Spleen (tissue), 11 donors: ENCODE measurements around the gene CFL1. TPM values are rescaled to one million over a fixed set of nuclear protein-coding genes. Genes with fewer than 3 reads are reported as not detected.

ENCODE experiments used
- DNase-seq: peaks from one replicate; pipeline ENCODE4 v3.0.0-alpha.2; 2020
- H3K27ac ChIP-seq, 8 donors: fragments of 200-600 bp; sonication (generic) in 7 of 8; 1 replicate in 4 of 8; 2 replicates in 4 of 8; pipeline versions ENCODE4 v1.5.0 to v1.8.0; 2016 to 2021; ENCODE audit warnings: inconsistent platforms in 4 of 8, mild to moderate bottlenecking in 4 of 8, moderate library complexity in 1 of 8
- H3K27me3 ChIP-seq, 7 donors: fragments of 200-600 bp; sonication (generic) in 6 of 7; replicated peaks in 1 of 7; 1 replicate in 4 of 7; 2 replicates in 3 of 7; pipeline versions ENCODE4 v1.5.0 to v1.8.0; 2016 to 2021; ENCODE audit warnings: inconsistent platforms in 3 of 7, mild to moderate bottlenecking in 1 of 7
- H3K36me3 ChIP-seq, 6 donors: fragments of 200-600 bp; sonication (generic) in 5 of 6; 1 replicate in 4 of 6; 2 replicates in 2 of 6; pipeline versions ENCODE4 v1.5.0 to v1.8.0; 2016 to 2021; ENCODE audit warnings: inconsistent platforms in 2 of 6
- H3K4me1 ChIP-seq, 6 donors: fragments of 200-600 bp; sonication (generic) in 5 of 6; 1 replicate in 3 of 6; 2 replicates in 3 of 6; pipeline versions ENCODE4 v1.5.0 to v1.8.0; 2016 to 2021; ENCODE audit warnings: inconsistent platforms in 3 of 6
- H3K4me3 ChIP-seq, 8 donors: fragments of 200-600 bp; sonication (generic) in 7 of 8; 1 replicate in 4 of 8; 2 replicates in 4 of 8; pipeline versions ENCODE4 v1.5.0 to v1.8.0; 2016 to 2021; ENCODE audit warnings: inconsistent platforms in 4 of 8, mild to moderate bottlenecking in 4 of 8, moderate library complexity in 2 of 8
- H3K9me3 ChIP-seq, 8 donors: fragments of 200-600 bp; sonication (generic) in 7 of 8; 1 replicate in 4 of 8; 2 replicates in 4 of 8; pipeline versions ENCODE4 v1.5.0 to v1.8.0; 2016 to 2021; ENCODE audit warnings: inconsistent platforms in 4 of 8
- CTCF ChIP-seq, 11 experiments: fragments of 200-600 bp in 7 of 11; fragments of 450-650 bp in 4 of 11; sonication (generic) in 4 of 11; IDR thresholded peaks in 8 of 11; conservative IDR thresholded peaks in 3 of 11; 1 replicate in 7 of 11; 2 replicates in 4 of 11; pipeline versions ENCODE4 v1.4.0 to v1.8.0; 2016 to 2021; ENCODE audit warnings: antibody characterized with exemption in 11 of 11, inconsistent platforms in 4 of 11, mild to moderate bottlenecking in 1 of 11
- POLR2A ChIP-seq, 3 donors: fragments of 450-650 bp; IDR thresholded peaks; one replicate each; pipeline ENCODE4 v1.5.1; 2017; ENCODE audit warnings: antibody characterized with exemption in 3 of 3, mild to moderate bottlenecking in 1 of 3
- POLR2AphosphoS5 ChIP-seq, 3 donors: sonication (generic); formaldehyde crosslinking; IDR thresholded peaks; one replicate each; pipeline ENCODE4 v1.5.1; 2017; ENCODE audit warnings: antibody characterized with exemption in 3 of 3
- WGBS, 5 donors: extraction: QIAGEN DNeasy Blood & Tissue Kit in 3 of 5; methylation state at CpG; one replicate each; pipeline versions ENCODE4 v1.1.5 to v1.1.7; 2013 to 2018; 5-methylcytosine and 5-hydroxymethylcytosine counted together
- intact Hi-C: fragments of 100-400 bp; cut with DNase I; formaldehyde crosslinking; loops from one replicate; pipeline ENCODE4 v1.15.0; 2023; ENCODE audit warnings: low total_unique reads
- polyA plus RNA-seq, 3 donors: library from polyadenylated mRNA; stranded (reverse); fragments of 200-250 nt; gene quantifications; one replicate each; pipeline ENCODE4 v1.2.1, GENCODE V29; 2013
- total RNA-seq, 7 donors: library from RNA; depleted of rRNA in 3 of 7; stranded (reverse); fragments of >200 nt in 3 of 7; fragmentation: NEBNext Ultra II Directional in 4 of 7; extraction: Animal tissue kit (Norgen Biotek cat#: 25700) in 4 of 7; gene quantifications; one replicate each; pipeline versions ENCODE4 v1.1.0 to v1.2.1, GENCODE V29; 2016 to 2021
- donor health status: healthy with polysubstance abuse.
- donor health status: DM: no; HTN: no; CAD: no; lungs with moderate emphysema.
- donor health status: DM: no; HTN: no; CAD: no.
- donor health status: Bipolar disorder and iron deficiency.
- donor health status: healthy.
- donor health status: DM: no; HTN: no; CAD: no.
- donor health status: DM: yes; HTN: yes; CAD: no.

The CFL1 gene
- total and polyA plus RNA-seq, 10 donors, result 562 to 1,219 (median 865) TPM

GRCh38 chr11:65864706-65865471, 6.9 kb upstream of the CFL1 start:
- intact Hi-C loops, result no loop called here
- no peak overlapping the region for H3K4me3 ChIP-seq
- H3K4me1 ChIP-seq, result peaks cover 15 to 71% (median 35%) of the 10 kb centered on the region in 6 donors
- peaks cover 5 to 70% (median 57%) of the 10 kb centered on the region in 6 donors for H3K36me3 ChIP-seq
- H3K9me3 ChIP-seq, result no peaks in the 10 kb centered on the region
- 87 to 93% (median 88%) methylated on average over 14 to 18 of the region's 18 CpGs for WGBS, 5 donors
- TF ChIP-seq POLR2A (IDR thresholded peaks at IDR 0.05) (no peak), POLR2AphosphoS5 (IDR thresholded peaks at IDR 0.05) (no peak), CTCF (IDR thresholded peaks at IDR 0.05 in 8 of 11, conservative IDR thresholded peaks at IDR 0.05 in 3 of 11) (no peak)
- peak; percentile 74 for DNase-seq
- H3K27ac ChIP-seq, result no peak overlapping the region
- H3K27me3 ChIP-seq, result no peaks in the 10 kb centered on the region

GRCh38 chr11:65863889-65864705, 6.1 kb upstream of the CFL1 start:
- H3K27ac ChIP-seq, result no peak overlapping the region
- TF ChIP-seq POLR2A (IDR thresholded peaks at IDR 0.05) (no peak), POLR2AphosphoS5 (IDR thresholded peaks at IDR 0.05) (peak in 2 of 3 donors; percentile 10 to 38), CTCF (IDR thresholded peaks at IDR 0.05 in 8 of 11, conservative IDR thresholded peaks at IDR 0.05 in 3 of 11) (no peak)
- H3K27me3 ChIP-seq, result no peaks in the 10 kb centered on the region
- peaks cover 5 to 70% (median 57%) of the 10 kb centered on the region in 6 donors for H3K36me3 ChIP-seq
- WGBS, 5 donors, result 83 to 96% (median 87%) methylated on average over 10 to 12 of the region's 12 CpGs
- DNase-seq, result peak; percentile 69
- H3K9me3 ChIP-seq, result no peaks in the 10 kb centered on the region
- peaks cover 15 to 71% (median 39%) of the 10 kb centered on the region in 6 donors for H3K4me1 ChIP-seq
- H3K4me3 ChIP-seq, result no peak overlapping the region
- intact Hi-C loops, result no loop called here

DNA sequence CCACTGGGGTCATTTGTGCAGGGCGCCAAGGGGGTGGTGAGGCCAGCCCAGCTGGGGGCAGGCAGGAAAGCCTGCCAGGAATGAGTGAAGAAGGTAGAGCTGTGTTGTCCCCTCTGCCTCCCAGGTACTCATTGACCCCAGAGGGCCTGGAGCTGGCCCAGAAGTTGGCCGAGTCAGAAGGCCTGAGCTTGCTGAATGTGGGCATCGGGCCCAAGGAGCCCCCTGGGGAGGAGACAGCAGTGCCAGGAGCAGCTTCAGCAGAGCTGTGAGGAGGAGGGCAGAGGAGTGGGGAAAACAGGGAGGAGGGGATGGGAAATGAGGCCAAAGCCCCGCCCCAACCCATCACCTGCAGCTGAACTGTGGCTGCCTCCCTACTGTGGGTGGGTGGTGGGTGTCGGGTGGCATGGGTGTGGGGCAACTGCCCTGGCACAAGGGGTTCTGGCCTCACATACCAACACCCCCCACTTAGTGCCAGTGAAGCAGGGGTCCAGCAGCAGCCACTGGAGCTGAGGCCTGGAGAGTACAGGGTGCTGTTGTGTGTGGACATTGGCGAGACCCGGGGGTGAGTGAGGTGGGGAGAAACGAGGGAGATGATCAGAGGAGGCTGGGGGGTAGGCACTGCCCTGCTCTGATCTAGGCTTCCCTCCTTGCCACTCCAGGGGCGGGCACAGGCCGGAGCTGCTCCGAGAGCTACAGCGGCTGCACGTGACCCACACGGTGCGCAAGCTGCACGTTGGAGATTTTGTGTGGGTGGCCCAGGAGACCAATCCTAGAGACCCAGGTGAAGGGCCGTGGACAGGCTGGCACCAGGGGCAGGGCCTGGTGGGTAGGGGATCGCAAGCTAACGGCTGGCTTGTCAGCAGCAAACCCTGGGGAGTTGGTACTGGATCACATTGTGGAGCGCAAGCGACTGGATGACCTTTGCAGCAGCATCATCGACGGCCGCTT, 5.2 kb upstream of the CFL1 start:
- peak; percentile 77 for DNase-seq

More for the DNA sequence above, 5.2 kb upstream of the CFL1 start:
- no peak overlapping the region for H3K4me3 ChIP-seq
- H3K4me1 ChIP-seq, result peaks cover 15 to 72% (median 47%) of the 10 kb centered on the region in 6 donors
- no peaks in the 10 kb centered on the region for H3K27me3 ChIP-seq
- H3K9me3 ChIP-seq, result no peaks in the 10 kb centered on the region
- WGBS, 5 donors, result 91 to 94% (median 92%) methylated on average over 7 to 24 of the region's 24 CpGs
- peak overlapping the region in 2 of 8 donors; percentile 15 to 37 for H3K27ac ChIP-seq
- intact Hi-C loops, result no loop called here
- peak in 2 of 3 donors; percentile 23 to 57 for TF ChIP-seq POLR2AphosphoS5 (IDR thresholded peaks at IDR 0.05)
- TF ChIP-seq CTCF (IDR thresholded peaks at IDR 0.05 in 8 of 11, conservative IDR thresholded peaks at IDR 0.05 in 3 of 11), result no peak
- peaks cover 5 to 68% (median 57%) of the 10 kb centered on the region in 6 donors for H3K36me3 ChIP-seq
